ENCODE results near the gene FAM3D. TPM values are rescaled to one million over a fixed set of nuclear protein-coding genes. Genes with fewer than 3 reads are reported as not detected.

FAM3D gene
- total and polyA plus RNA-seq, 2 donors from 2014 or later: 0.41 to 0.60 TPM

DNA sequence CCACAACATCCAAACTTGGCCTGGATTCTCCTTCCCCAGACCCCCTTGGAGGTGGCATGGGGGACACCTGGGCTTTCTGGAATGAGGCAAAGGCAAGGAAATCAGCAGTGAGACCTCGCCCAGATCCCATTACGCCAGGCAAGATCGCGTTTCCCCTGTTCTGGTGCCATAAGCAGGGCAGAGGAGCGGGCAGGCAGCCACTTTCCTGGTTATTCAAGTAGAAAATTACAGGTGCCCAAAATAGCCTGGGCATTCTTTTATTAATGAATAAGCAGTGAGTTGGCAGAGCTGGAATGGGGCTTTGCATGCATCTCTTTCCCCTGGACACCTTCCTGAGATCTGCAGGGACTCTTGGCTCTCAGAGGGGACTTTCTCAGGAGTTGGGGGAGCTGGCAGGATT, 57.9 kb downstream of the FAM3D start:
- Histone ChIP-seq H3K4me1 (ENCODE audit: control insufficient read depth in 2 of 3, insufficient read depth in 2 of 3, low read depth in 1 of 3, low read length in 3 of 3) (peaks cover 0 to 33% (median 30%) of the 10 kb centered on the region in 3 donors), H3K27me3 (ENCODE audit: control insufficient read depth, insufficient read depth, low read length) (no peaks in the 10 kb centered on the region), H3K9me3 (ENCODE audit: control insufficient read depth in 2 of 3, insufficient read depth in 1 of 3, low read length in 3 of 3) (no peaks in the 10 kb centered on the region), H3K4me3 (ENCODE audit: low read length in 3 of 3) (no peak overlapping the region), H3K36me3 (ENCODE audit: control insufficient read depth in 2 of 3, insufficient read depth in 3 of 3, low read length in 3 of 3) (no peaks in the 10 kb centered on the region), H3K27ac (ENCODE audit: low read depth in 2 of 2, low read length in 2 of 2) (peak overlapping the region; percentile 59 to 61), H3K9ac (ENCODE audit: low read length in 3 of 3) (peak overlapping the region in 1 of 3 donors; percentile 17)
- intact Hi-C loops (cut with DNase I): no loop called here
- TF ChIP-seq, protein P1, sequence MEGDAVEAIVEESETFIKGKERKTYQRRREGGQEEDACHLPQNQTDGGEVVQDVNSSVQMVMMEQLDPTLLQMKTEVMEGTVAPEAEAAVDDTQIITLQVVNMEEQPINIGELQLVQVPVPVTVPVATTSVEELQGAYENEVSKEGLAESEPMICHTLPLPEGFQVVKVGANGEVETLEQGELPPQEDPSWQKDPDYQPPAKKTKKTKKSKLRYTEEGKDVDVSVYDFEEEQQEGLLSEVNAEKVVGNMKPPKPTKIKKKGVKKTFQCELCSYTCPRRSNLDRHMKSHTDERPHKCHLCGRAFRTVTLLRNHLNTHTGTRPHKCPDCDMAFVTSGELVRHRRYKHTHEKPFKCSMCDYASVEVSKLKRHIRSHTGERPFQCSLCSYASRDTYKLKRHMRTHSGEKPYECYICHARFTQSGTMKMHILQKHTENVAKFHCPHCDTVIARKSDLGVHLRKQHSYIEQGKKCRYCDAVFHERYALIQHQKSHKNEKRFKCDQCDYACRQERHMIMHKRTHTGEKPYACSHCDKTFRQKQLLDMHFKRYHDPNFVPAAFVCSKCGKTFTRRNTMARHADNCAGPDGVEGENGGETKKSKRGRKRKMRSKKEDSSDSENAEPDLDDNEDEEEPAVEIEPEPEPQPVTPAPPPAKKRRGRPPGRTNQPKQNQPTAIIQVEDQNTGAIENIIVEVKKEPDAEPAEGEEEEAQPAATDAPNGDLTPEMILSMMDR (IDR thresholded peaks at IDR 0.05; ENCODE audit: borderline replicate concordance, extremely low read depth, insufficient read depth): no peak
- peak in 4 of 5 donors; percentile 57 to 90 (median 80) for DNase-seq
- peak; percentile 84 for FAIRE-seq

DNA sequence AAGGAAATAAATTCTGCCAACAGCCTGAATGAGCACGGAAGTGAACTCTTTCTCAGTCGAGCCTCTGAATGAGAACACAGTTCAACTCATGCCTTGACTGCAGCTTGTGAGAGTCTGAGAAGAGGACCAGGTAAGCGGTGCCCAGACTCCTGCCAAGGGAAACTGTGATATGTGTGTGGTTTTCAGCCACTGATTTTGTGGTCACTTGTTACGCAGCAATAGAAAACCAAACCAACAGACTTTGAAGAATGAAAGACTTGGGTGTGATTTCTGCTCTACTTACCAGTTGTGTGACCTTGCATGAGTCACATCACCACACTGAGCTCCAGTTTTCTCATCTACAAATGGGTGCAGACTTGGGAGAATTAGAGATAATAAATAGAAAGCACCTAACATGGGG, 58.8 kb downstream of the FAM3D start:
- H3K27me3 ChIP-seq (ENCODE audit: control insufficient read depth, insufficient read depth, low read length): no peaks in the 10 kb centered on the region
- H3K9me3 ChIP-seq (ENCODE audit: control insufficient read depth in 2 of 3, insufficient read depth in 1 of 3, low read length in 3 of 3): no peaks in the 10 kb centered on the region
- H3K4me1 ChIP-seq (ENCODE audit: control insufficient read depth in 2 of 3, insufficient read depth in 2 of 3, low read depth in 1 of 3, low read length in 3 of 3): peaks cover 0 to 33% (median 24%) of the 10 kb centered on the region in 3 donors
- H3K36me3 ChIP-seq (ENCODE audit: control insufficient read depth in 2 of 3, insufficient read depth in 3 of 3, low read length in 3 of 3): no peaks in the 10 kb centered on the region
- DNase-seq (no peak), FAIRE-seq (no peak)
- TF ChIP-seq, protein P1 (IDR thresholded peaks at IDR 0.05; ENCODE audit: borderline replicate concordance, extremely low read depth, insufficient read depth): no peak
- peak overlapping the region; percentile 59 to 61 for H3K27ac ChIP-seq (ENCODE audit: low read depth in 2 of 2, low read length in 2 of 2)
- H3K9ac ChIP-seq (ENCODE audit: low read length in 3 of 3): peak overlapping the region in 1 of 3 donors; percentile 43
- H3K4me3 ChIP-seq (ENCODE audit: low read length in 3 of 3): no peak overlapping the region
- intact Hi-C loops (cut with DNase I): no loop called here

DNA sequence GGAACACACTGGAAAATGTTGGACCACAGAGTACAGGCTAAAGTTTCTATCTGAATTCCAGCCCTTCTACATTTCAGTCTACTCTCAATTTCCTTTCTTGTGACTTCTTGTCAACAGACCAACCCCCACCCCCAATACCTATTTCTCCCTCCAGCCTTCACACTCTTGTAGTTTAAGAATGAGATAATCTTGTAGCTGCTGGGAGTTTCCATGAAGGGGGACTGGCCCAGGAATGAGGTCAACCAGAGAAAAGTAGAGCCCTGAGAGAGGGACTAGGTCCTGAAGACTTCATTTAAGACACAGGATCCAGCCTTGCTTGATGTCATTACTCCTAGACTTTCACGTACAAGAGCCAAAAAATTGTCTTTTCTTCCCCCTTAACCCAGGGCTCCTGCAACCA, 59.9 kb downstream of the FAM3D start:
- Histone ChIP-seq H3K27ac (ENCODE audit: low read depth in 2 of 2, low read length in 2 of 2) (peak overlapping the region; percentile 59 to 61), H3K4me3 (ENCODE audit: low read length in 3 of 3) (no peak overlapping the region), H3K9me3 (ENCODE audit: control insufficient read depth in 2 of 3, insufficient read depth in 1 of 3, low read length in 3 of 3) (no peaks in the 10 kb centered on the region), H3K9ac (ENCODE audit: low read length in 3 of 3) (no peak overlapping the region), H3K36me3 (ENCODE audit: control insufficient read depth in 2 of 3, insufficient read depth in 3 of 3, low read length in 3 of 3) (no peaks in the 10 kb centered on the region), H3K4me1 (ENCODE audit: control insufficient read depth in 2 of 3, insufficient read depth in 2 of 3, low read depth in 1 of 3, low read length in 3 of 3) (peaks cover 0 to 33% (median 24%) of the 10 kb centered on the region in 3 donors), H3K27me3 (ENCODE audit: control insufficient read depth, insufficient read depth, low read length) (no peaks in the 10 kb centered on the region)
- intact Hi-C loops (cut with DNase I): no loop called here
- TF ChIP-seq, protein P1 (IDR thresholded peaks at IDR 0.05; ENCODE audit: borderline replicate concordance, extremely low read depth, insufficient read depth): no peak
- DNase-seq (no peak), FAIRE-seq (no peak)

DNA sequence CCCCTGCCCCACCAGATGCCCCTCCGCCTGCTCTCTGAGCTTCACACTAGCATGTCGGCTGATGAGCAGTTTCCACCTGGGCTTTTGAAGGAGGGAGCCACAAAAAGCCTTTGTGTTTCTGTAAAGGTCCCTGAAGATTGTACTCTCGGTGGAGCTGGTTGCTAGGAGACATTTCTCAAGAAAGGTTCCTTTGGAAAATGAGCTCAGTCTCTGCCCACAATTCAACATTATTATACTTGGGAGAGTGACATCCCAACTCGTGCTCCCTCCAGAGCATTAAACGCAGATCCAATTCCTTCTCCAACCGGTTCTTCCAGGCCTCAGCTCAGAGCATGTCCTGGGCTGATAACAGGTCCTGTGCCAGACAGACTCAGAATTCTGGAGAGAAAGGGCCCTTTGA, 62.5 kb downstream of the FAM3D start:
- no peak overlapping the region for H3K27ac ChIP-seq (ENCODE audit: low read depth in 2 of 2, low read length in 2 of 2)
- H3K4me3 ChIP-seq (ENCODE audit: low read length in 3 of 3): no peak overlapping the region
- no peaks in the 10 kb centered on the region for H3K27me3 ChIP-seq (ENCODE audit: control insufficient read depth, insufficient read depth, low read length)
- no peaks in the 10 kb centered on the region for H3K36me3 ChIP-seq (ENCODE audit: control insufficient read depth in 2 of 3, insufficient read depth in 3 of 3, low read length in 3 of 3)
- no peak for FAIRE-seq
- intact Hi-C loops (cut with DNase I): no loop called here
- no peak for DNase-seq
- H3K9ac ChIP-seq (ENCODE audit: low read length in 3 of 3): no peak overlapping the region
- no peaks in the 10 kb centered on the region for H3K9me3 ChIP-seq (ENCODE audit: control insufficient read depth in 2 of 3, insufficient read depth in 1 of 3, low read length in 3 of 3)
- TF ChIP-seq, protein P1 (IDR thresholded peaks at IDR 0.05; ENCODE audit: borderline replicate concordance, extremely low read depth, insufficient read depth): no peak
- peaks cover 0 to 22% (median 14%) of the 10 kb centered on the region in 3 donors for H3K4me1 ChIP-seq (ENCODE audit: control insufficient read depth in 2 of 3, insufficient read depth in 2 of 3, low read depth in 1 of 3, low read length in 3 of 3)
